Measurements from ENCODE around the gene PPM1H.

DNA sequence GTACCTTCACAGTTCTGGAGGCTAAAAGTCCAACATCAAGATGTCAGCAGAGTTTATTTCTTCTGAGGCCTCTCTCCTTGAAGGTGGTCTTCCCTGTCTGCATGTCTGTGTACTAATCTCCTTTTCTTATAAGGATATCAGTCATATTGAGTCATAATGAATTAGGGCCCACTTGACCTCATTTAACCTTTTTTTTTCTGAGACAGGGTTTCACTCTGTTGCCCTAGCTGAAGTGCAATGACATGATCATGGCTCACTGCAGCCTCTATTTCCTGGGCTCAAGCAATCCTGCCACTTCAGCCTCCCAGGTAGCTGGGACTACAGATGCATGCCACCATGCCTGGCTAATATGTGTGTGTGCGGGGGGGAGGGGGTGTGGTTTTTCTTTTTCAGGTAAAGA lies 41.7 kb downstream of the PPM1H start:
- TF ChIP-seq ELF4 (CRISPR knock-in tag; IDR thresholded peaks at IDR 0.05; ENCODE audit: low read depth): no peak
- no peak for TF ChIP-seq CTCF (IDR thresholded peaks at IDR 0.05)
- no peak for TF ChIP-seq GABPB1 (CRISPR knock-in tag; IDR thresholded peaks at IDR 0.05)
- TF ChIP-seq MAX (CRISPR knock-in tag; IDR thresholded peaks at IDR 0.05): no peak
- TF ChIP-seq, protein P1, sequence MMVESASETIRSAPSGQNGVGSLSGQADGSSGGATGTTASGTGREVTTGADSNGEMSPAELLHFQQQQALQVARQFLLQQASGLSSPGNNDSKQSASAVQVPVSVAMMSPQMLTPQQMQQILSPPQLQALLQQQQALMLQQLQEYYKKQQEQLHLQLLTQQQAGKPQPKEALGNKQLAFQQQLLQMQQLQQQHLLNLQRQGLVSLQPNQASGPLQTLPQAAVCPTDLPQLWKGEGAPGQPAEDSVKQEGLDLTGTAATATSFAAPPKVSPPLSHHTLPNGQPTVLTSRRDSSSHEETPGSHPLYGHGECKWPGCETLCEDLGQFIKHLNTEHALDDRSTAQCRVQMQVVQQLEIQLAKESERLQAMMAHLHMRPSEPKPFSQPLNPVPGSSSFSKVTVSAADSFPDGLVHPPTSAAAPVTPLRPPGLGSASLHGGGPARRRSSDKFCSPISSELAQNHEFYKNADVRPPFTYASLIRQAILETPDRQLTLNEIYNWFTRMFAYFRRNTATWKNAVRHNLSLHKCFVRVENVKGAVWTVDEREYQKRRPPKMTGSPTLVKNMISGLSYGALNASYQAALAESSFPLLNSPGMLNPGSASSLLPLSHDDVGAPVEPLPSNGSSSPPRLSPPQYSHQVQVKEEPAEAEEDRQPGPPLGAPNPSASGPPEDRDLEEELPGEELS (CRISPR knock-in tag; IDR thresholded peaks at IDR 0.05): no peak
- no peak for TF ChIP-seq ZNF263 (CRISPR knock-in tag; IDR thresholded peaks at IDR 0.05; ENCODE audit: low read depth)
- TF ChIP-seq, protein P2, sequence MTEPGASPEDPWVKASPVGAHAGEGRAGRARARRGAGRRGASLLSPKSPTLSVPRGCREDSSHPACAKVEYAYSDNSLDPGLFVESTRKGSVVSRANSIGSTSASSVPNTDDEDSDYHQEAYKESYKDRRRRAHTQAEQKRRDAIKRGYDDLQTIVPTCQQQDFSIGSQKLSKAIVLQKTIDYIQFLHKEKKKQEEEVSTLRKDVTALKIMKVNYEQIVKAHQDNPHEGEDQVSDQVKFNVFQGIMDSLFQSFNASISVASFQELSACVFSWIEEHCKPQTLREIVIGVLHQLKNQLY (CRISPR knock-in tag; IDR thresholded peaks at IDR 0.05): no peak
- TF ChIP-seq NFE2L1 (CRISPR knock-in tag; IDR thresholded peaks at IDR 0.05): no peak
- TF ChIP-seq EMX1 (CRISPR knock-in tag; IDR thresholded peaks at IDR 0.05): no peak
- TF ChIP-seq ZNF317 (CRISPR knock-in tag; IDR thresholded peaks at IDR 0.05; ENCODE audit: borderline replicate concordance, low read depth): no peak
- TF ChIP-seq, protein P3, sequence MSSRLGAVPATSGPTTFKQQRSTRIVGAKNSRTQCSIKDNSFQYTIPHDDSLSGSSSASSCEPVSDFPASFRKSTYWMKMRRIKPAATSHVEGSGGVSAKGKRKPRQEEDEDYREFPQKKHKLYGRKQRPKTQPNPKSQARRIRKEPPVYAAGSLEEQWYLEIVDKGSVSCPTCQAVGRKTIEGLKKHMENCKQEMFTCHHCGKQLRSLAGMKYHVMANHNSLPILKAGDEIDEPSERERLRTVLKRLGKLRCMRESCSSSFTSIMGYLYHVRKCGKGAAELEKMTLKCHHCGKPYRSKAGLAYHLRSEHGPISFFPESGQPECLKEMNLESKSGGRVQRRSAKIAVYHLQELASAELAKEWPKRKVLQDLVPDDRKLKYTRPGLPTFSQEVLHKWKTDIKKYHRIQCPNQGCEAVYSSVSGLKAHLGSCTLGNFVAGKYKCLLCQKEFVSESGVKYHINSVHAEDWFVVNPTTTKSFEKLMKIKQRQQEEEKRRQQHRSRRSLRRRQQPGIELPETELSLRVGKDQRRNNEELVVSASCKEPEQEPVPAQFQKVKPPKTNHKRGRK (CRISPR knock-in tag; IDR thresholded peaks at IDR 0.05; ENCODE audit: borderline replicate concordance): no peak
- no peak for TF ChIP-seq ZNF423 (CRISPR knock-in tag; IDR thresholded peaks at IDR 0.05)
- no peak for TF ChIP-seq FOXP1 (CRISPR knock-in tag; IDR thresholded peaks at IDR 0.05; ENCODE audit: borderline replicate concordance)

Data from WTC11 (cell line).